Liver (tissue), 3 donors: ENCODE data around the gene LONRF2.

Experiments used
- EGR1 ChIP-seq, 2 donors: IDR thresholded peaks; 2 replicates each; pipeline ENCODE4 v1.6.1; 2016 to 2018; ENCODE audit warnings: antibody characterized with exemption in 2 of 2, low read depth in 2 of 2
- FOXA2 ChIP-seq: IDR thresholded peaks from 2 replicates; pipeline ENCODE4 v1.6.1; 2016; ENCODE audit warnings: antibody characterized with exemption
- HNF4A ChIP-seq, 2 donors: conservative IDR thresholded peaks; 2 replicates each; pipeline ENCODE4 v1.6.1; 2016; ENCODE audit warnings: antibody characterized with exemption in 2 of 2, mild to moderate bottlenecking in 2 of 2
- RXRA ChIP-seq, 2 donors: IDR thresholded peaks; 2 replicates each; pipeline ENCODE4 v1.6.1; 2017 to 2018; ENCODE audit warnings: antibody characterized with exemption in 2 of 2, mild to moderate bottlenecking in 1 of 2
- SP1 ChIP-seq: IDR thresholded peaks from 2 replicates; pipeline ENCODE4 v1.6.1; 2018; ENCODE audit warnings: antibody characterized with exemption, mild to moderate bottlenecking
- TAF1 ChIP-seq: conservative IDR thresholded peaks from 2 replicates; pipeline ENCODE4 v1.6.1; 2016; ENCODE audit warnings: antibody characterized with exemption, mild to moderate bottlenecking
- TF ChIP-seq, protein P1 (sequence below): fragments of 150-350 bp; IDR thresholded peaks from 2 replicates; pipeline ENCODE4 v1.5.1; 2017; ENCODE audit warnings: improper control_type of control experiment, low read depth, low read length; ENCODE audit not compliant: missing input control
- TF ChIP-seq, protein P2 (sequence below): IDR thresholded peaks from 2 replicates; pipeline ENCODE4 v1.6.1; 2016; ENCODE audit warnings: antibody characterized with exemption
- TF ChIP-seq, protein P3 (sequence below): IDR thresholded peaks from 2 replicates; pipeline ENCODE4 v1.6.1; 2016; ENCODE audit warnings: antibody characterized with exemption, mild to moderate bottlenecking
- TF ChIP-seq, protein P4 (sequence below): IDR thresholded peaks from 2 replicates; pipeline ENCODE4 v1.6.1; 2016; ENCODE audit warnings: antibody characterized with exemption
- donor health status: healthy.
- donor health status: healthy.

DNA sequence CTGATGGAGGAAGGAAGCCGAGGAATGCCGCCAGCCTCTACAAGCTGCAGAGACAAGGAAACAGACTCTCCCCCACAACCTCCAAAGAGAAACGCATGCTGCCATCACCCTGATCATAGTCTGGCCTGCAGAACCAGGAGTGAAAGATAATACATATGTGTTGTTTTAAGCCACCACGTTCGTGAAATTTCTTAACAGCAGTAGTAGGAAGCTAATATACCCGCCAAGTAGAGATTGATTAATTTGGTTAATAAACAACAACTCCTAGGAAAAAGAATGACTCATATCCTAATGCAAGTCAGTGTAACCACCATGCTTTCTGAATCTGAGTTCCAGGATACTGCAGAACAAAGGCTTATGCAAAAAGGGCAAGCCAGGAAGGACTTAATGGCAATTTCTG, 36.6 kb downstream of the LONRF2 start:
- TF ChIP-seq, protein P1, sequence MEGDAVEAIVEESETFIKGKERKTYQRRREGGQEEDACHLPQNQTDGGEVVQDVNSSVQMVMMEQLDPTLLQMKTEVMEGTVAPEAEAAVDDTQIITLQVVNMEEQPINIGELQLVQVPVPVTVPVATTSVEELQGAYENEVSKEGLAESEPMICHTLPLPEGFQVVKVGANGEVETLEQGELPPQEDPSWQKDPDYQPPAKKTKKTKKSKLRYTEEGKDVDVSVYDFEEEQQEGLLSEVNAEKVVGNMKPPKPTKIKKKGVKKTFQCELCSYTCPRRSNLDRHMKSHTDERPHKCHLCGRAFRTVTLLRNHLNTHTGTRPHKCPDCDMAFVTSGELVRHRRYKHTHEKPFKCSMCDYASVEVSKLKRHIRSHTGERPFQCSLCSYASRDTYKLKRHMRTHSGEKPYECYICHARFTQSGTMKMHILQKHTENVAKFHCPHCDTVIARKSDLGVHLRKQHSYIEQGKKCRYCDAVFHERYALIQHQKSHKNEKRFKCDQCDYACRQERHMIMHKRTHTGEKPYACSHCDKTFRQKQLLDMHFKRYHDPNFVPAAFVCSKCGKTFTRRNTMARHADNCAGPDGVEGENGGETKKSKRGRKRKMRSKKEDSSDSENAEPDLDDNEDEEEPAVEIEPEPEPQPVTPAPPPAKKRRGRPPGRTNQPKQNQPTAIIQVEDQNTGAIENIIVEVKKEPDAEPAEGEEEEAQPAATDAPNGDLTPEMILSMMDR = no peak
- TF ChIP-seq, protein P2, sequence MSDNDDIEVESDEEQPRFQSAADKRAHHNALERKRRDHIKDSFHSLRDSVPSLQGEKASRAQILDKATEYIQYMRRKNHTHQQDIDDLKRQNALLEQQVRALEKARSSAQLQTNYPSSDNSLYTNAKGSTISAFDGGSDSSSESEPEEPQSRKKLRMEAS = peak; percentile 93
- TF ChIP-seq, protein P3, sequence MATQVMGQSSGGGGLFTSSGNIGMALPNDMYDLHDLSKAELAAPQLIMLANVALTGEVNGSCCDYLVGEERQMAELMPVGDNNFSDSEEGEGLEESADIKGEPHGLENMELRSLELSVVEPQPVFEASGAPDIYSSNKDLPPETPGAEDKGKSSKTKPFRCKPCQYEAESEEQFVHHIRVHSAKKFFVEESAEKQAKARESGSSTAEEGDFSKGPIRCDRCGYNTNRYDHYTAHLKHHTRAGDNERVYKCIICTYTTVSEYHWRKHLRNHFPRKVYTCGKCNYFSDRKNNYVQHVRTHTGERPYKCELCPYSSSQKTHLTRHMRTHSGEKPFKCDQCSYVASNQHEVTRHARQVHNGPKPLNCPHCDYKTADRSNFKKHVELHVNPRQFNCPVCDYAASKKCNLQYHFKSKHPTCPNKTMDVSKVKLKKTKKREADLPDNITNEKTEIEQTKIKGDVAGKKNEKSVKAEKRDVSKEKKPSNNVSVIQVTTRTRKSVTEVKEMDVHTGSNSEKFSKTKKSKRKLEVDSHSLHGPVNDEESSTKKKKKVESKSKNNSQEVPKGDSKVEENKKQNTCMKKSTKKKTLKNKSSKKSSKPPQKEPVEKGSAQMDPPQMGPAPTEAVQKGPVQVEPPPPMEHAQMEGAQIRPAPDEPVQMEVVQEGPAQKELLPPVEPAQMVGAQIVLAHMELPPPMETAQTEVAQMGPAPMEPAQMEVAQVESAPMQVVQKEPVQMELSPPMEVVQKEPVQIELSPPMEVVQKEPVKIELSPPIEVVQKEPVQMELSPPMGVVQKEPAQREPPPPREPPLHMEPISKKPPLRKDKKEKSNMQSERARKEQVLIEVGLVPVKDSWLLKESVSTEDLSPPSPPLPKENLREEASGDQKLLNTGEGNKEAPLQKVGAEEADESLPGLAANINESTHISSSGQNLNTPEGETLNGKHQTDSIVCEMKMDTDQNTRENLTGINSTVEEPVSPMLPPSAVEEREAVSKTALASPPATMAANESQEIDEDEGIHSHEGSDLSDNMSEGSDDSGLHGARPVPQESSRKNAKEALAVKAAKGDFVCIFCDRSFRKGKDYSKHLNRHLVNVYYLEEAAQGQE = no peak
- TF ChIP-seq FOXA2 = peak; percentile 51
- TF ChIP-seq EGR1 (IDR thresholded peaks at IDR 0.05; ENCODE audit: low read depth in 2 of 2) = peak in 1 of 2 donors; percentile 65
- TF ChIP-seq HNF4A (conservative IDR thresholded peaks at IDR 0.05) = peak; percentile 52 to 70
- TF ChIP-seq TAF1 = no peak
- TF ChIP-seq RXRA (IDR thresholded peaks at IDR 0.05) = peak; percentile 32 to 75
- TF ChIP-seq, protein P4, sequence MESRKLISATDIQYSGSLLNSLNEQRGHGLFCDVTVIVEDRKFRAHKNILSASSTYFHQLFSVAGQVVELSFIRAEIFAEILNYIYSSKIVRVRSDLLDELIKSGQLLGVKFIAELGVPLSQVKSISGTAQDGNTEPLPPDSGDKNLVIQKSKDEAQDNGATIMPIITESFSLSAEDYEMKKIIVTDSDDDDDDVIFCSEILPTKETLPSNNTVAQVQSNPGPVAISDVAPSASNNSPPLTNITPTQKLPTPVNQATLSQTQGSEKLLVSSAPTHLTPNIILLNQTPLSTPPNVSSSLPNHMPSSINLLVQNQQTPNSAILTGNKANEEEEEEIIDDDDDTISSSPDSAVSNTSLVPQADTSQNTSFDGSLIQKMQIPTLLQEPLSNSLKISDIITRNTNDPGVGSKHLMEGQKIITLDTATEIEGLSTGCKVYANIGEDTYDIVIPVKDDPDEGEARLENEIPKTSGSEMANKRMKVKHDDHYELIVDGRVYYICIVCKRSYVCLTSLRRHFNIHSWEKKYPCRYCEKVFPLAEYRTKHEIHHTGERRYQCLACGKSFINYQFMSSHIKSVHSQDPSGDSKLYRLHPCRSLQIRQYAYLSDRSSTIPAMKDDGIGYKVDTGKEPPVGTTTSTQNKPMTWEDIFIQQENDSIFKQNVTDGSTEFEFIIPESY = peak; percentile 64
- peak; percentile 59 for TF ChIP-seq SP1
